Left ventricle myocardium superior (tissue), 1 donor: ENCODE results near the gene ORC6. TPM values are rescaled to one million over a fixed set of nuclear protein-coding genes. Genes with fewer than 3 reads are reported as not detected.
"Not testable (repeated sequence)": the region's sequence is repeated elsewhere in the genome, so short reads cannot be mapped to it uniquely, and the experiment has no call there.

ENCODE experiments used
- ATAC-seq: fragments of 200-7000 bp; cut with Tn5 transposase; one replicate; pipeline ENCODE4 v1.9.1; 2020; ENCODE audit warnings: mild to moderate bottlenecking, moderate library complexity
- DNase-seq: peaks from one replicate; pipeline ENCODE4 v3.0.0-alpha.2; 2020
- intact Hi-C: fragments of 100-400 bp; cut with micrococcal nuclease; formaldehyde crosslinking; loops from one replicate; pipeline ENCODE4 v1.11.0; 2022
- long read RNA-seq: library from polyadenylated mRNA; unstranded; transcript quantifications from one replicate; pipeline ENCODE4 v2.0.0, GENCODE V29; 2021
- total RNA-seq: library from RNA; stranded (reverse); fragmentation: NEBNext Ultra II Directional; extraction: Animal tissue kit (Norgen Biotek cat#: 25700); gene quantifications from one replicate; pipeline ENCODE4 v1.2.1, GENCODE V29; 2021
- donor health status: DM: no; HTN: yes; CAD: no; lungs with severe emphysema.

The ORC6 gene, protein sequence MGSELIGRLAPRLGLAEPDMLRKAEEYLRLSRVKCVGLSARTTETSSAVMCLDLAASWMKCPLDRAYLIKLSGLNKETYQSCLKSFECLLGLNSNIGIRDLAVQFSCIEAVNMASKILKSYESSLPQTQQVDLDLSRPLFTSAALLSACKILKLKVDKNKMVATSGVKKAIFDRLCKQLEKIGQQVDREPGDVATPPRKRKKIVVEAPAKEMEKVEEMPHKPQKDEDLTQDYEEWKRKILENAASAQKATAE
- total RNA-seq: 1.3 TPM
- long read RNA-seq, partial matches to known transcripts: 0 of 2 reads
- long read RNA-seq, other reads (novel, unspliced or antisense): 0 of 2 reads

DNA sequence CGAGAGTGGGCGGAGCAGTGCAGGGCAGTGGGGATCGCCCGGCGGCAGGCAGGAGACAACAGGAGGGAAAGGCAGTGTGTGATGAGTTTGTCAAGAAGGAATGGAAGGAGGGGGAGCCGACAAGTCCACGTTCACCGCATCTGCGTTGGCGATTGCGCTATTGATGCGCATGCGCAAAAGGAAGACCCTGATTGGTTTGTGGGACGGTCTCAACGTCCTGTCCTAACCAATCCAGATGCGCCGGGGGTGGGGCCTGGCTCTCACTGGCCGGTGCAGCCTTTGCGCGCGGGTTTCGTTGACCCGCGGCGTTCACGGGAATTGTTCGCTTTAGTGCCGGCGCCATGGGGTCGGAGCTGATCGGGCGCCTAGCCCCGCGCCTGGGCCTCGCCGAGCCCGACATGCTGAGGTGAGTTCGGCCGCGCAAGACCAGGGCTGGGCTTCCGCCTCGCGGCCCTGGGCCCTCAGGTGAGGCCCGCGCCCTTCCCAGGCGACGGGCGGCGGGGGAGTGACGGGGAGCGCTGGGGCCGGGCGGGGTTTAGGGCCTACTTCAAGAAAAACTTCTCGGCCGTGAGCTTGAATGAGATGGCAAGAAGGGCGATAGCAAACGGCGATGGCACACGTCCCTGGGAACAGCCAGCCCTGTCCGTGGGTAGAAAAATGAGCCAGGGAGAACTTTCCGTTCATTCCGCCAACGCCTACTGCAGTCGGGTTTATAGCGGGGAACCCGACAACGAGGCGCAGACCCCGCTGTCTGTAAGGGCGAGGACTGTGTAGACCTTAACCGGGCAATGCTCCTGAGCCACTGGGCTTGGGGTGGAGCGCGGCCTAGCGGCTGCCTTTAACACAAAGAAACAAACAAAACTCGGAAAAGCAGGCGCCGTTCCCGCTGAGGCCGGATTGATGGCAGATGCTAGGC, at the start of gene ORC6:
ORC6 (plus strand) TSS at position 295 of the 916 bp plus-strand sequence; CDS start at position 342, 47 bp downstream.
- intact Hi-C loops: loop anchor here (5.0 kb wide), 1 partner anchor 113 kb away; no protein-coding TSS in a partner anchor
- ATAC-seq (peak; percentile 91), DNase-seq (peak; percentile 99)

DNA sequence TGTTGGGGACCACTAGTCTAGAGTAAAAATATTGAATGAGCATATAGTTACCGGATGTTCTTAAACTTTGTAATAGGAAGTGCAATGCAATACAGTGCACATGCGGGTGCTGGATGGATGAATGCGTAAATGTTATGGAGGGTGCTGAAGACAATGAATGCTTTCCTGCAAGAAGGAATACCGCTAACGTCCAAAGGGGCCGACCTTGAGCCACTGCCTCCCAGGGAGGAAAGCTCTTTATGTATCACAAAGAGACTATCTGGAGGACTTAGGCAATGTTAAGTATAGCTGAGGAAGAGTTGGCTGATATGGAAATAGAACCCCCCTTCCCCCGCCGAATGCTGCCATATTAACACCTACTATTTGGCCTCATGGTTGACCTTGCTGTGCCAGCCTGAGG, 40.8 kb upstream of the ORC6 start:
- ATAC-seq (no peak), DNase-seq (no peak)
- intact Hi-C loops: no loop called here

DNA sequence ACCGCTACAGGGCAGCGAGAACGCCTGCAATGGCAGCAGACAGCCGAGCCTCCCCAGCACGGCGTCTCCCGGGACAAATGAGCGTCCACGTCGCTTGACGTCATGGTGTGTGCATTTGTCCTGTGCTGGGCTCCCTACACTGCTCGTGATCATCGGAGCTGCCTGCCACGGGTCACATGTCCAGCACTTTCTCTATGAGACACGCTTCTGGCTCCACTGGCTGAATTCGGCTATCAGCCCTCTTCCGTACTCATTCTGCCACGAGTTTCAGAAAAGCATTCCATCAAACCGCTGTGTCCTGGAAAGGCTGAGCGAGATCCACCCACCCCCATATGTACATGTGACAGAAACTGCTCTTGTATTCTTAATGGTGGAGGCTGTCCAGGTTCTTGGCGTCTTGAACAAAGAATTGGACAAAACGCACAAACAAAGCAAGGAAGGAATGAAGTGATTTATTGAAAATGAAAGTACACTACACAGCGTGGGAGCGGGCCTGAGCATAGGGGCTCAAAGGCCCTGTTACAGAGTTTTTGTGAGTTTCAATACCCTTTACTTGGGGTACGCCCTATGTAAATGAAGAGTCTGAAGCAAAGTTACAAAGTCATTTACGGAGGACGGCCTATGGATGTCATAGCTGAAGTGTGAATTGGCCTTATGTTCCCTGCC, 39.7 kb upstream of the ORC6 start:
- ATAC-seq (peak; percentile 91), DNase-seq (peak; percentile 77)

DNA sequence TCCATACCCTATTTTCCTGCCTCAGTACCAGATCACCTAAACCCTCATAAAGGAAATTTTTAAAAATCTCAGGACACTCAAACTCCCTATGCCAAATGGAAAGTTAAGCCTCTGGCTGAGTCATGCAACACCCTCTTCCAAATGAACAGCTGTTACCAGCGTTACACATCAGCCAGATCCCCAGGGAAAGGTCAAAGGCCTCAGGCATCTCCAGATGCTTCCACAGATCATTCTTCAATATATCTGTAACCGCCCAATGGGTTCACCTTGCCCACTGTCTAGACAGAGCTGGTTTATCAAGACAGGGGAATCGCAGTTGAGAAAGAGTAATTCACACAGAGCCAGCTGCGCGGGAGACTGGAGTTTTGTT, 39.2 kb upstream of the ORC6 start:
- DNase-seq: no peak
- ATAC-seq: peak; percentile 84
- intact Hi-C loops: no loop called here

More for the DNA sequence above, 39.7 kb upstream of the ORC6 start:
- intact Hi-C loops: no loop called here

DNA sequence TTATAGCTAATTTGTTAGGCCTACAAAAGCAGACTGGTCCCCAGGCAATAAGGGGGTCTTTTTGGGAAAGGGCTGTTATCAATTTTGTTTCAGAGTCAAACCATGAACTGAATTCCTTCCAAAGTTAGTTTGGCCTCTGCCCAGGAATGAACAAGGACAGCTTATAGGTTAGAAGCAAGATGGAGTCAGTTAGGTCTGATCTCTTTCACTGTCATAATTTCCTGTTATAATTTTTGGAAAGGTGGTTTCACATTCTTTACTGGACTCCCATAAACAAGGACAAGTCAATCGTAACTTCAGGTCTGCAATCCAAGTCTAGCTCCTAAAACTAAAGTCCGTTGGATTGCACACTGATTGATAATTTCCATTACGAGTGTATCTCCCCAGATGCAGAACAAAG, 38.2 kb upstream of the ORC6 start:
- intact Hi-C loops: no loop called here
- ATAC-seq (no peak), DNase-seq (no peak)

DNA sequence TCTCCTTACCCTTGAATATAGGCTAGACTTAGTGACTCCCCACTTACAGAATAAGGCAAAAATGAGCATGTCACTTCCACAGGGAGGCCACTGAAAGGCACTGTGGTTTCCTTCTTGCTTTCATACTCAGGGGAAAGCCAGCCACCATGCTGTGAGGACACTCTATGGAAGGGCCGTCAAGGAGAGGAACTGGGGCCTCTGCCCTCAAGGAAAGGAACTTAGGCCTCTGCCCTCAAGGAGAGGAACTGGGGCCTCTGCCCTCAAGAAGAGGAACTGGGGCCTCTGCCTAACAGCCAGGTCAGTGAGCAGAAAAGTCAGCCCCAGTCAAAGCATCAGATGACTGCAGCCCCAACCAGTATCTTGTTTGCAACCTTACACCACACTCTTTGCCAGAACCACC, 30.5 kb upstream of the ORC6 start:
- ATAC-seq: peak; percentile 77
- intact Hi-C loops: no loop called here
- DNase-seq: no peak

DNA sequence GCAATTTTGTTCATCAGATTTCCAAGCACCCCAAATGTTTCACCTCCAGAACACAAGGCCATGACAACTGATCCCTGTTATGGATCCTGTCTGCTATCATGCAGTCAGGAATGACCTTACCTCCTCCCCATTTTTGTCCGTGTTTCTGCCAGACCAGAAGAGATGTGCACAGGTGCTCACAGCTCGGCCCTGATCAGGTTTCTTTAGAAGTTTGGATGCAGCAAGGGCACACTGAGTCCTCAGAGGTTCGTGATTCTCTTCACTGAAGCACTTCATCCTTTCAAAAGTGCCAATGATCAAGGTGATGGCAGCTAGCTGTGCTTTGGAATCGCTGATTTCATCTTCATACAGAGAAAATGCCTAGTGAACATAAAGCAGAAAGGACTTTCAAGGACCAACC, 27.3 kb upstream of the ORC6 start:
- ATAC-seq (no peak), DNase-seq (no peak)
- intact Hi-C loops: no loop called here

DNA sequence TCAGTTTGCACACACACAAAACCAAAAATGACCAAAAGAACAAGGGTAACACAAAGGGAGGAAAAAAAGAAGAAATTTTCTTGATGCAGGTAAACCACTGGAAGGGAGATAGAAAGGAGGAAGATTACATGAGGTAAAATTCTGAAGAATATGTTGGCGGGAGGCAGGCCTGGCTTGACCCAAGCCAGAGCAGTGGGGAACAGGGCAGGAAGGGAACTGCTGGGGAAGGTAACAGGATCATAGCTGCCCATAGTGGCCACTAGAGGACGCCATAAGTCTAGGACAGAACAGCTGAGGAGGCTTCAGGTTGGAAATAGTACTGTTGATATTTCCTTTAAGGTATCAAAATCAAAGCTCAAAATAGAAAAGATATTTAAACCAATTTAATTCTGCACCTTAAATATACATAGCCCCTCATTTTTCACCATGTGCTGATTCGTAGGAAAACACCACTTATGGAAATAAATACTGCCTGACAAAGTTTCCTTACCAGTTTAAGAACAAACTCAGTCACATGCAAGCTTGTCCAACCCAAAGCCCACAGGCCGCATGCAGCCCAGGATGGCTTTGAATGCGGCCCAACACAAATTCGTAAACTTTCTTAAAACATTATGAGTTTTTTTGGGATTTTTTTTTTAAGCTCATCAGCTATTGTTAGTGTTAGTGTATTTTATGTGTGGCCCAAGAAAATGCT, 16.0 kb upstream of the ORC6 start:
- intact Hi-C loops: no loop called here
- ATAC-seq: peak; percentile 95

DNA sequence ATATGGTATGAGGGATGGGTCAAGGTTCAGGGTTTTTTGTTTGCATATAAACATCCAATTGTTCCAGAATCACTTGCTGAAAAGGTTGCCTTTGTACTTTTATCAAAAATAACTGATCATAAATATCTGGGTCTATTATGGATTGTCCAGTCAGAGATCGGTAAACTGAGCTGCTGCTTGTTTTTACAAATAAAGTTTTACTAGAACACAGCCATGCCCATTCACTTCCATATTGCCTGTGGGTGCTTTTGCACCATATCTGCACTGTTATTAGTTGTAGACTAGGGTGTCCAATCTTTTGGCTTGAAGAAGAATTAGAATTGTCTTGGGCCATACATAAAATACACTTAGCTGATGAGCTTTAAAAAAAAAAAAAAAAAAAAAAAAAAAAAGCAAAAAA, 11.5 kb upstream of the ORC6 start:
- intact Hi-C loops, ATAC-seq, DNase-seq: not testable (repeated sequence)

More for the DNA sequence above, 16.0 kb upstream of the ORC6 start:
- no peak for DNase-seq

DNA sequence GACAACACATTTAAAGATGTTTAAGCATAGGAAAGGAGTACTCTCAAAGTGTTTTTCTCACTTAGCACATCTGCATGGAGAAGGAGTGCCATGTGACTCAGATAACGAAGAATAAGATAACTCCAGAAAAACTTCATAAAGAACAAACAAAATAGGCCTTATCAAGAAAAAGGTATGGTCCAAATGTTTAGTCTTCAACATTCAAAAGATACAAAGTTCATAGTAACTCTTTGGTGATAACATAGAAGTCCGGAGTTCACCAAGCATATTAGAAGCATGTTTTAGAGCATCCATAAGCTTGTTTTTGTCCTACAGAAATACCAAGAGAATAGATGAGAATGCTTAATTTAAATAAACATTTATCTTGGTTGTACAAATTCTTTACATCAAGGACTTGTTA, 7.6 kb upstream of the ORC6 start:
- DNase-seq, ATAC-seq, intact Hi-C loops: not testable (repeated sequence)

DNA sequence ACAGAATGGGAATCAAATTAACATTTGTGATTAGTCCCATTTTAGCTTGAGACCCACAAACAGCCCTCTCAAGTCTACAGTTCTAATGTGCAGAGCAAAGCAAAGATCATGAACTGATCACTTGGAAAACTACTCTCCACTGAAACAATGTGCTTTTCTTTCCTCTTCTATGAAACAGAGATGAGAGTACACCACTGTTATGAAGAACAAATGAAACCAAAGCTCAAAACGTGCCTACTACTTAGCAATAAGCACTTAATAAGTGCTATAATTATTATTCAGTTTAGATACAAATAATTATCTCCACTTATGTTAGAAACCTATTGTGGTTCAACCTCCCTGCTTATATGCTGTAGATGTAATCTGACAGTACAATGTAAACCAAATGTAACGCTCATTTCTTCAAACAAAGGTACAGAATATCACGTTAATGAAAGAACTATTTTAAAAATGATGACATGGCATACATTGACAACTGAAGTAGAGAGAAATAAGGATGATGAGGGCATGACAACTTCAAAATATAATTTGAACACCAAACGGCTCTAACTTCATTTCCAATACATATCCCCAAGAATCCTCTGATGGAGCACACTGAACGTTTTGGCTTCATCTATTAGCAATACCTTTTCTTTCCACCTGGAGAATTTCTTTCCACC, 2.5 kb upstream of the ORC6 start:
- DNase-seq: no peak
- intact Hi-C loops: loop anchor here (5.0 kb wide), 1 partner anchor 115 kb away; no protein-coding TSS in a partner anchor
- no peak for ATAC-seq

DNA sequence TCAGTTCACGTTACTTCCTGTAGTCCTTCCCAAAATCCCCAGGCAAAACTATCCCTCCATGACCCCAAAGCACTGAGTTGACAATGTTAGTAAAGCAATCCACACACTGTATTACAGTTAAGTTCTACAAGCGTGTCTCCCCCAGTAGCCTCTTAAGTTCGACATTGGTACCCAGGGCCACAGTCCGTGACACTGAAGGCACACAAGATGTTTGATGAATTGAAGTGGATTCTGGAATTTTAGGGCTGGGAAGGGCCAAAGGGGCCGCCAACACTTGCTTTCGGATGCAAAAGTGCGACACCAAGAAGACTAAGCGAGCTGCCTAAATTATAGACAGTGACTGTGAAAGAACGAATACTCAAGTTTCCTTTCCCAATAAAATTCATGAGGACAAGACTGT, 2.0 kb upstream of the ORC6 start:
- intact Hi-C loops: loop anchor here (5.0 kb wide), 1 partner anchor 115 kb away; no protein-coding TSS in a partner anchor
- no peak for DNase-seq
- no peak for ATAC-seq

DNA sequence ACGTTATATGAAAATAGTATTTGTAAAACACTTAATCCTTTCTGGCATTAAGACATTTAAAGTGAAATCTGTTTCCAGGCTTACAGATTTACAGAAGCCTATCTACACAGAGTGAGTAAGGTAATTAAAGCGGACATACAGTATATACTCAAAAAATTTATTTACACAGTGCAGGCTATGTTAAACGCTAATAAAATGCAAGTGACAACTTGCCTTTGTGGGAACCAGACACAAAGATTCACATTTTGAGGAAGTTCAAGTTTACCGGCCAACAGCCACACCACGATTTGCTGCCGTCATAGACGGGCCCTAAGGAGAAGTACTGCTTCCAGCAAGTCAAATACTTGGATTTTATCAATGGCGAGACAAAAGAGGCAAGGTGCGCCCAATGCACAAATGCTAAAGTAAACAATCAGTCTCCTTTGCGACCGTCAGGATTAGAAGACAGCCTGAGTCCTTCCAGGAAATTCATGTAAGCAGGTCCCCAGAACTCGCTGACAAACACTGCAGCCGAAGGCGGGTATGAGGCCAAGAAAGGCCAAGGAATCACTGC, 1.3 kb upstream of the ORC6 start:
- DNase-seq (no peak), ATAC-seq (peak; percentile 0)
- intact Hi-C loops: loop anchor here (5.0 kb wide), 1 partner anchor 114 kb away; no protein-coding TSS in a partner anchor

DNA sequence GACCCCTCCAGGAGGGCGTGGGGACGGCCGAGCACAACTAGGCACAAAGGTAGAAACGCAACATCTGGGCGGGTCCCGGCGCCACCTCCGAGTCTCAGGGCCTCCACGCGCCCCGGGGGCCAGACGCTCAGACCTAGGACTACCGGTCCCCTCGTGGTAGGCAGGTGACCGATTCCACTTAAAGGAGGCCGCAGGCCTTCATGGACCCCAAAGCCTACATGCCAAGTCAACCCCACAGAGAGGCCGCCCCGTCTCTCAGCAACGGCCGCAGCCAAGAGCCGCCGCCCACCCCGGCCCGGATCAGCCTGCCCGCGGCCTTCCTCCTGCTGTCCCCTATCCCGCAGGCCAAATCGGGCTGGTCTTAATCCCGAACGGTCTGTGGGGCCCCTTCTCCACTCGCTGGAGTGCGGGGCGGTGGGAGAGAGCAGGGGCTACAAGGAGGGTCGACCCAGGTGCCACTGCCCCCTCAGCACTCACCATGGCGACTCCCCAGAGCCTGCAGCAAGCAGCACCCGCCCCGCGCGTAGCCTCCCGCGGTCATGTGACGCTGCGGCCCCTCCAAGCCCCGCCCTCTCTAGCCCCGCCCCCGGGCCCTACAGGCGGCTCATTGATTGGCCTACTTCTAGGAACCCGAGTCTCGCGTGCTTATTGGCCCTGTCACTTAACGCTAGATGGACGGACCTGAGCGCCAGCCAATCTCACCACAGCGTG, 650 bp upstream of the ORC6 start, which contains the start of gene VPS35:
VPS35 (minus strand) TSS at position 525 of the 711 bp plus-strand sequence; CDS start at position 480, 45 bp downstream.
- peak; percentile 100 for DNase-seq
- intact Hi-C loops: loop anchor here (5.0 kb wide), 1 partner anchor 113 kb away; no protein-coding TSS in a partner anchor
- ATAC-seq: peak; percentile 96

DNA sequence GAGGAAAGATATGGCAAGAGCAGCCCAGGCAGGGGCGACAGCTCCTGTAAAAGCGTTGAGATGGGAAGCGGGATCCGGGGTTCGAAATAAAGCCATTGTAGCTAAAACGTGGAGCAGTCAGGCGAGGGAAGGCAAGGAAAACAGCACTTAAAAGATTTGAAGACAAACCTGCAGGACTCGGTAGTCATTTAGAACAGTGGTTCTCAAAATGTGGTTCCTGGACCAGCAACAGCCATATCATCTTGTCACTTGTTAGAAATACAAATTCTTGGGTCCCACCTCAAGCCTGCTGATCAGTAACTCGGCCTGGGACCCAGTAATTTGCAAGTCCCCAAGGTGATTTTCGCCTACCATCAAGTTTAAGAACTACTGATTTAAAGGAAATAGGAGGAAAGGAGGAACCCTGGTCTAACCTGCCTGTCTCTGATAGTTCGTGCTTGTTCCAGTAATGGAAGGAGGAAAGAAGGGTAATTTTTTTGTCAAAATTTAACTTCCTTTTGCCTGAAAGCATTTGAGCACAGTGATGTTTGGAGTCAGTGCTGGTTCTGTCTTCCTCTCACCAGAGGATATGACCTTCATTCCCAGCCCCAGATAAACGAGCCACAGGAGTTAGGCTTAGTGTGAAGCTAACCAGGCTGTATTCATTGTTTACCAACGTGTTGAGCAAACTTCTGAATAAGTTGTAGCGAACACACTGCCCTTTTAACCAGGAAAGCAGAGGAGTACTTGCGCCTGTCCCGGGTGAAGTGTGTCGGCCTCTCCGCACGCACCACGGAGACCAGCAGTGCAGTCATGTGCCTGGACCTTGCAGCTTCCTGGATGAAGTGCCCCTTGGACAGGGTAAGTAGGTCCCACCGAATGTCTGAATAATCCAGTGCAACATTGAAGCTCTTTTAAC, 1.1 kb downstream of the ORC6 start:
- intact Hi-C loops: no loop called here
- no peak for DNase-seq
- ATAC-seq: no peak

DNA sequence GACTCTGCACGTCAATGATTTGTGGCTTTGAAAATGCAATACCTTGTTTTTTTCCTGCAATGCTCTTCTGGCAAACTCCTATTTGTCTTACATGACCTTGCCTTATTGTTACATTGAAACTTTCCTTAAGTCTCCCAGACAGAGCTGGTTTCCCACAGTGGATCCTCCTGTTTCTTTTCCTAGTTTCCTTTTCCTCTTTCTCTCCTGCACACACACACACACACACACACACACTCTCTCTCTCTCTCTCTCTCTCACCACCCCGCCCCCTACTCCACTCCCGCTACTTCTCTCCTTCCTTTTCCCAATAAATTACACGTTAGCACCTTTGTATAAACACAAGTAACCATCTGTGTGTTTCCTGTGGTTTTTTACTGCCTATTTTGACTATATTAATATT, 2.3 kb downstream of the ORC6 start:
- intact Hi-C loops: no loop called here
- no peak for ATAC-seq
- DNase-seq: no peak
